SK-N-SH treated with all-trans-retinoic acid at 6 μM for 48 hours (cell line): ENCODE measurements around the gene FAM217A.

ENCODE experiments used
- ATAC-seq: fragments of 200-7000 bp; cut with Tn5 transposase; 3 replicates; pipeline ENCODE4 v1.9.1; 2020; ENCODE audit warnings: mild to moderate bottlenecking, moderate library complexity
- ARNTL ChIP-seq: fragments of 450-650 bp; formaldehyde crosslinking; IDR thresholded peaks from 2 replicates; pipeline ENCODE4 v1.5.0; 2020; ENCODE audit warnings: low read depth, mild to moderate bottlenecking, moderate library complexity, borderline replicate concordance
- BACH2 ChIP-seq: fragments of 250-450 bp; sonication (Bioruptor Pico); IDR thresholded peaks from 2 replicates; pipeline ENCODE4 v1.9.0; 2021; ENCODE audit warnings: mild to moderate bottlenecking, borderline replicate concordance
- CREB5 ChIP-seq: fragments of 250-450 bp; sonication (Bioruptor Pico); IDR thresholded peaks from 2 replicates; pipeline ENCODE4 v1.5.1; 2020; ENCODE audit warnings: low read depth, mild to moderate bottlenecking, moderate library complexity
- CSDC2 ChIP-seq: fragments of 250-450 bp; sonication (Bioruptor Pico); IDR thresholded peaks from 2 replicates; pipeline ENCODE4 v1.5.0; 2020; ENCODE audit warnings: mild to moderate bottlenecking, moderate library complexity
- ESRRG ChIP-seq: fragments of 250-450 bp; sonication (Bioruptor Pico); IDR thresholded peaks from 2 replicates; pipeline ENCODE4 v1.6.1; 2021; ENCODE audit warnings: mild to moderate bottlenecking
- GLIS3 ChIP-seq: fragments of 250-450 bp; sonication (Bioruptor Pico); IDR thresholded peaks from 2 replicates; pipeline ENCODE4 v1.5.0; 2020; ENCODE audit warnings: mild to moderate bottlenecking, moderate library complexity
- ISL1 ChIP-seq: fragments of 250-450 bp; sonication (Bioruptor Pico); IDR thresholded peaks from 2 replicates; pipeline ENCODE4 v2.1.2; 2022; ENCODE audit warnings: mild to moderate bottlenecking, moderate library complexity
- OSR1 ChIP-seq: fragments of 250-450 bp; sonication (Bioruptor Pico); IDR thresholded peaks from 2 replicates; pipeline ENCODE4 v1.8.0; 2022; ENCODE audit warnings: moderate library complexity, mild to moderate bottlenecking, inconsistent platforms
- PATZ1 ChIP-seq: fragments of 250-450 bp; sonication (Bioruptor Pico); IDR thresholded peaks from 2 replicates; pipeline ENCODE4 v1.8.0; 2020; ENCODE audit warnings: mild to moderate bottlenecking, moderate library complexity, borderline replicate concordance
- POU6F1 ChIP-seq: fragments of 250-450 bp; sonication (Bioruptor Pico); IDR thresholded peaks from 2 replicates; pipeline ENCODE4 v1.8.0; 2021; ENCODE audit warnings: low read depth, mild to moderate bottlenecking, moderate library complexity, borderline replicate concordance
- PPARA ChIP-seq: fragments of 250-450 bp; sonication (Bioruptor Pico); IDR thresholded peaks from 2 replicates; pipeline ENCODE4 v1.5.0; 2020; ENCODE audit warnings: mild to moderate bottlenecking, borderline replicate concordance
- SNAI2 ChIP-seq: fragments of 250-450 bp; sonication (Bioruptor Pico); IDR thresholded peaks from 2 replicates; pipeline ENCODE4 v1.5.0; 2020; ENCODE audit warnings: mild to moderate bottlenecking, moderate library complexity
- TCF4 ChIP-seq: fragments of 250-450 bp; sonication (Bioruptor Pico); IDR thresholded peaks from 2 replicates; pipeline ENCODE4 v1.8.0; 2021; ENCODE audit warnings: mild to moderate bottlenecking, moderate library complexity, borderline replicate concordance
- TOX ChIP-seq: fragments of 250-450 bp; sonication (Bioruptor Pico); IDR thresholded peaks from 2 replicates; pipeline ENCODE4 v1.8.0; 2021; ENCODE audit warnings: mild to moderate bottlenecking, moderate library complexity, borderline replicate concordance
- TSHZ2 ChIP-seq: fragments of 250-450 bp; sonication (Bioruptor Pico); IDR thresholded peaks from 2 replicates; pipeline ENCODE4 v1.5.0; 2020; ENCODE audit warnings: mild to moderate bottlenecking, moderate library complexity
- ZC3H10 ChIP-seq: fragments of 250-450 bp; sonication (Bioruptor Pico); IDR thresholded peaks from 2 replicates; pipeline ENCODE4 v1.5.1; 2021; ENCODE audit warnings: mild to moderate bottlenecking, moderate library complexity
- ZFP3 ChIP-seq: fragments of 250-450 bp; sonication (Bioruptor Pico); IDR thresholded peaks from 2 replicates; pipeline ENCODE4 v1.5.0; 2020; ENCODE audit warnings: mild to moderate bottlenecking, moderate library complexity
- ZFP30 ChIP-seq: fragments of 450-650 bp; formaldehyde crosslinking; IDR thresholded peaks from 2 replicates; pipeline ENCODE4 v1.5.0; 2022; ENCODE audit warnings: mild to moderate bottlenecking, moderate library complexity
- ZNF565 ChIP-seq: fragments of 450-650 bp; formaldehyde crosslinking; conservative IDR thresholded peaks from 2 replicates; pipeline ENCODE4 v1.5.0; 2020; ENCODE audit warnings: low read depth, mild to moderate bottlenecking, moderate library complexity
- ZNF70 ChIP-seq: fragments of 450-650 bp; formaldehyde crosslinking; IDR thresholded peaks from 2 replicates; pipeline ENCODE4 v1.5.0; 2020; ENCODE audit warnings: mild to moderate bottlenecking, moderate library complexity
- ZNF8 ChIP-seq: fragments of 450-650 bp; formaldehyde crosslinking; IDR thresholded peaks from 2 replicates; pipeline ENCODE4 v1.5.0; 2020; ENCODE audit warnings: mild to moderate bottlenecking, moderate library complexity

FAM217A gene

GRCh38 chr6:4071330-4071729 is 7.6 kb downstream of the FAM217A start:
- ATAC-seq, result no peak
- TF ChIP-seq ZFP30 (CRISPR knock-in tag), result no peak
- TF ChIP-seq PPARA (CRISPR knock-in tag), result no peak
- TF ChIP-seq ESRRG (CRISPR knock-in tag), result no peak
- no peak for TF ChIP-seq ZC3H10 (CRISPR knock-in tag)
- TF ChIP-seq ZNF565, result no peak
- no peak for TF ChIP-seq BACH2 (CRISPR knock-in tag)

GRCh38 chr6:4069199-4069598 is 9.7 kb downstream of the FAM217A start:
- no peak for TF ChIP-seq ISL1
- TF ChIP-seq TOX (CRISPR knock-in tag), result no peak
- TF ChIP-seq ZFP3, result no peak
- TF ChIP-seq GLIS3 (CRISPR knock-in tag), result no peak
- no peak for TF ChIP-seq POU6F1
- TF ChIP-seq TSHZ2 (CRISPR knock-in tag), result no peak
- ATAC-seq, result no peak

- ATAC-seq, result no peak
- no peak for TF ChIP-seq ZNF565
- TF ChIP-seq ZFP30 (CRISPR knock-in tag), result no peak
- TF ChIP-seq OSR1 (CRISPR knock-in tag), result no peak
- no peak for TF ChIP-seq ZNF8 (CRISPR knock-in tag)
- TF ChIP-seq ZC3H10 (CRISPR knock-in tag), result no peak
- TF ChIP-seq TCF4 (CRISPR knock-in tag), result no peak
- TF ChIP-seq POU6F1, result no peak
- TF ChIP-seq CREB5 (CRISPR knock-in tag), result no peak
- no peak for TF ChIP-seq TSHZ2 (CRISPR knock-in tag)
- TF ChIP-seq PPARA (CRISPR knock-in tag), result no peak
- TF ChIP-seq ZNF70 (CRISPR knock-in tag), result no peak
- TF ChIP-seq SNAI2 (CRISPR knock-in tag), result no peak
- TF ChIP-seq PATZ1 (CRISPR knock-in tag), result no peak
- no peak for TF ChIP-seq ARNTL (CRISPR knock-in tag)
- TF ChIP-seq CSDC2 (CRISPR knock-in tag), result no peak
Measured at GRCh38 chr6:4067673-4068072, 11.3 kb downstream of the FAM217A start.
